T-helper 22 cell (primary cell): Measurements from ENCODE around the gene CACNG7.
A peak's percentile ranks its signal among the peaks of the same experiment; 100 is the strongest.

Experiments used
- DNase-seq: peaks from one replicate; pipeline ENCODE4 v3.0.0-alpha.2; 2020; ENCODE audit warnings: low read depth

The CACNG7 gene

GRCh38 chr19:53879140-53880081 lies 29.7 kb upstream of the CACNG7 start:
- DNase-seq, result peak; percentile 49

GRCh38 chr19:53880711-53881481 lies 28.2 kb upstream of the CACNG7 start:
- DNase-seq, result no peak

DNA sequence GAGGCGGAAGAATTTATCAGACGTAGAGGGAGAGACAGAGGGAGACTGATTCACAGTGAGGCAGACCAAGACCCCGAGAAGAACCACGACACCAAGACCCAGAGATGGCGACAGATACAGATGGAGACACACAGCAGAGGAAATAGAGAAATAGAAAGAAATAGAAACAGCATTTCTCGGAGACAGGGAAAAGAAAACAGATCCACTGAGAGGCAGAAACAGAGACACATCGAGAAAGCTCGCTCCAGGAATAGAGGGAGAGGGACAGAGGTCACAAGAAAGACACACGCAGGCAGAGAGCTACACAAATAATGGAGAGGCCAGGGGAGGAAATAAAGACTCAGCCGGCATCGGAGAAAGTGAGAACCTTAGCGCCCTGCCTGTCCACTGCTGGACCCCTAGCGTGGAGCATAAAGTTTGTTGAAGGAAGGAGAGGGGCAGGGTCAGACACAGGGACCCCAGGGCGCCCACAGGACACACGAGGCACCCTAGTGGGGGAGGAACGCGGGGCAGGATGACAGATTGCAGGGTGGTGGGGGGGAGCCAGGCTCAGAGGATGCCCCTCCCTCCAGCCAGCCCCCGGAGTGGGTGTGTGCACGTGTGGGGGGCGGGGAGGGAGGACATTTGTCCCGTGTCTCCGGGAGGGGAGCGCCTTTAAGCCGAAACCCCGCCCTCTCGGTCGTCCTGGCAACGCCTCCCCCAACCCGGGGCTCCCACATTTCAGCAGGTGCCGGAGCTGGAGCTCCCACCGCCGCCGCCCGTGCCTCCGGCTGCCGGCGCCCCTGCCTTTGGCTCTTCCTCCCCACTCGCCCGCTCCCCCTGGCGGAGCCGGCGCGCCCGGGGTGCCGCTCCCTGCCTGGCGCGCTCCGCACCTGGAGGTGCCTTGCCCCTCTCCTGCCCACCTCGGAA lies 27.3 kb upstream of the CACNG7 start, which contains the start of gene PRKCG:
TSS of gene PRKCG (plus strand) at position 716 of the 909 bp plus-strand sequence. CDS start 298 bp downstream, outside the sequence.
- DNase-seq, result peak; percentile 62

DNA sequence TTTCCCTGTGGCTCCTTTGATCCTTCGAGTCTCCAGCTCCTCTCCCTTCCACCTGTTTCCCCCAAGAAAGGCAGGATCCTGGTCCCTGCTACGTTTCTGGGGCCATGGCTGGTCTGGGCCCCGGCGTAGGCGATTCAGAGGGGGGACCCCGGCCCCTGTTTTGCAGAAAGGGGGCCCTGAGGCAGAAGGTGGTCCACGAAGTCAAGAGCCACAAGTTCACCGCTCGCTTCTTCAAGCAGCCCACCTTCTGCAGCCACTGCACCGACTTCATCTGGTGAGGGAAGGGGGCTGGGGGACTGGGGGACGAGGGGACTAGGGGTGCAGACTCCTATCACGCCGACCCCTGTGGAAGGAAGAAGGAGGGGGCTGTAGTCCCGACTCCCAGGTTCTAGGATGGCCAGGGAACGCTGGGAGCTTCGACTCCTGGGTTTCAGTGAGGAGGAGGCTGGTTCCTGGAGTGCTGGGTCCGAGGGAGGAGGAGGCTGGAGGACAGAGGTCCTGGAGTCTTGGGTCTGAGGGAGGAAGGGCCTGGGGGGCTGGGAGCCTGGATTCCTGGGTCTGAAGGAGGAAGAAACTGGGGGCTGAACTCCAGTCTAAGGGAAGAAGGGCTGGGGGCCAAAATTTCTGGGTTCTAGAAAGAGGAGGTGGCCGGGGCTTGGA lies 26.6 kb upstream of the CACNG7 start:
- DNase-seq, result no peak

GRCh38 chr19:53883231-53883661 lies 25.8 kb upstream of the CACNG7 start:
- DNase-seq, result no peak

GRCh38 chr19:53883741-53884140 lies 25.3 kb upstream of the CACNG7 start:
- DNase-seq, result no peak

DNA sequence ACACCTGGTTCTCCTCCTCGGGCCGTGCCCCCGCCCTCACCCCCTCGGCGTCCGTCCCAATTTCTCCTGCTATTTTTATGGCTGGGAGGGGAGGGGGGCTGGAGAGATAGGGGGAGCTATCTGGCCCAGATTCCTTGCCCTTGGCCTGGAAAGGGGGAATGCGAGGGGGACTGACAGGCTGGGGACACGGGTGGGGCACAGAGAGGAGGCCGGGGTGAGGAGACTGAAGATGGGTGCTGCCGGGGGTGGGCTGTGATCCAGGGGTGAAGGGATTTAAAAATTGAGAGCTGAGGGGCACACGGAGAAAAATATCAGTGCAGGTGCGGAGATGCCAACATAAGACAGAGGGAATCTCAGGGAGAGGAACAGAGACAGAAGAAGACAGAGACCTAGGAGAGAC lies 24.8 kb upstream of the CACNG7 start:
- no peak for DNase-seq

DNA sequence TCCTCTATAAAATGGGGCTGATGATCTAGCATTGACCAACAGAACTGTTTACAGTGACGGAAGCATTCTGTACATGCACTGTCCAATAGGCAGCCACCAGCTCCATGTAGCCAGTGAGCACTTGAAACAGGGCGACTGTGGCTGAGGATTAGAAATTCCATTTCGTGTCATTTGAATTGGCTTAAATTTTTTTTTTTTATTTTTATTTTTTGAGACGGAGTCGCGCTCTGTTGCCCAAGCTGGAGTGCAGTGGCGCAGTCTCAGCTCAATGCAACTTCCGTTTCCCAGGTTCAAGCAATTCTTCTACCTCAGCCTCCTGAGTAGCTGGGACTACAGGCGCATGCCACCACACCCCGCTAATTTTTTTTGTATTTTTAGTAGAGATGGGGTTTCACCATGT lies 24.0 kb upstream of the CACNG7 start:
- DNase-seq, result no peak

DNA sequence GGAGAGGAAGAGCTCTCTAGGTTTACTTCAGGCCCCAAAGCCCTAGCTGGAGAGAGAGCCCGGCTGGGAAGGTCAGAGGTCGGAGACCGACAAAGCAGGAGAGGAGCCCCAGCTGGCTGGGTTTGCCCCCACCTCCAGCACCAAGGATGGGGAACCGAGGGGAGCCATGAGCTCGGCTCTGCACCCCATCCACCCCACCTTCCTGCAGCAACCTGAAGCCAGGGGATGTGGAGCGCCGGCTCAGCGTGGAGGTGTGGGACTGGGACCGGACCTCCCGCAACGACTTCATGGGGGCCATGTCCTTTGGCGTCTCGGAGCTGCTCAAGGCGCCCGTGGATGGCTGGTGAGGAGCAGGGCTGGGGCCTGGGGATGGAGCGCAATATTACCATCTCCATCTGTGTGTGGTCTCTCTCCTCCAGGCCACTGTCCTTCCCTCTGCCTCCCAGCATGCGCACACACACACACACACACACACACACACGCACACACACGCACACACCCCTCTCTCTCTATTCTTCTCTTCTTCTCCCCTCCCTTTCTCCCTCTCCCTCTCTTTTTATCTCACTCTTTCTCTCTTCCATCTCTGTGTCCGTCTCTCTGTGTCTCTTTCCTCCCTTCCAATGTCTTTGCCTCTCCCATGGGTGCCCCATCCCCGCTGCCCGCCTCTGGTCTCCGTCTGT lies 16.6 kb upstream of the CACNG7 start:
- DNase-seq, result no peak

GRCh38 chr19:53892981-53893325 lies 16.1 kb upstream of the CACNG7 start:
- DNase-seq, result no peak

GRCh38 chr19:53894707-53895106 lies 14.4 kb upstream of the CACNG7 start:
- no peak for DNase-seq

DNA sequence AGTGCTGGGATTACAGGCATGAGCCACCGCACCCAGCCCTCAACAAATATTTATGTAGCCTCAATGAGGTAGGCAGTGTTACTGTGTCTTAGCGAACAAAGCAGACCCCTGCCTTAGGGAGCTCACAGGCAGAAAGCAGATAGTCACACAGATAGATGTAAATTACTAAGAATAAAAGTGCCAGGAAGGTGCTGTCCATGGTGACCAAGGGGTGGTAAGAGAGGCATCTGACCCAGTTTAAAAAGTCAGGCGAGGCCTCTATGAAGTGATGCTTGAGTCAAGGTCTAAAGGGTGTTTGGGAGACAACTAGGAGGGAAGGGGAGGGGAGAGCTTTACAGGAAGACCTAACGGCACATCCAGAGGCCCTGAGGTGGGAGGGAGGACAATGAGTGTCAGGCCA lies 12.4 kb upstream of the CACNG7 start:
- no peak for DNase-seq

- DNase-seq, result no peak
Measured at GRCh38 chr19:53897459-53897858, 11.6 kb upstream of the CACNG7 start.

DNA sequence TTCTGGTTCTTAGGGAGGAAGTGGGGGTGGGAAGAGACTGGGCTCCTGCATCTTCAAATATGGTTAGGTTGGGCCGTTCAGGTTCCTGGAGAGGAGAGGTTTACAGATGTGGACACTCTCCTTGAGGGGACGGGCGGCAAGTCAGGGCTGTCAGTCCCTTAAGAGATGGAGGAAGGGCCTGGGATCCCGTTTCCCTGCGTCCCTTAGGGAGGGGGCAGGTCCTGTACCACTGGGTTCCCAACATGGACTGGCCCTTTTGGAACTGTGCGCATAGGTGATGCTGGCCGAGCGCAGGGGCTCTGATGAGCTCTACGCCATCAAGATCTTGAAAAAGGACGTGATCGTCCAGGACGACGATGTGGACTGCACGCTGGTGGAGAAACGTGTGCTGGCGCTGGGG lies 10.9 kb upstream of the CACNG7 start:
- DNase-seq, result no peak

DNA sequence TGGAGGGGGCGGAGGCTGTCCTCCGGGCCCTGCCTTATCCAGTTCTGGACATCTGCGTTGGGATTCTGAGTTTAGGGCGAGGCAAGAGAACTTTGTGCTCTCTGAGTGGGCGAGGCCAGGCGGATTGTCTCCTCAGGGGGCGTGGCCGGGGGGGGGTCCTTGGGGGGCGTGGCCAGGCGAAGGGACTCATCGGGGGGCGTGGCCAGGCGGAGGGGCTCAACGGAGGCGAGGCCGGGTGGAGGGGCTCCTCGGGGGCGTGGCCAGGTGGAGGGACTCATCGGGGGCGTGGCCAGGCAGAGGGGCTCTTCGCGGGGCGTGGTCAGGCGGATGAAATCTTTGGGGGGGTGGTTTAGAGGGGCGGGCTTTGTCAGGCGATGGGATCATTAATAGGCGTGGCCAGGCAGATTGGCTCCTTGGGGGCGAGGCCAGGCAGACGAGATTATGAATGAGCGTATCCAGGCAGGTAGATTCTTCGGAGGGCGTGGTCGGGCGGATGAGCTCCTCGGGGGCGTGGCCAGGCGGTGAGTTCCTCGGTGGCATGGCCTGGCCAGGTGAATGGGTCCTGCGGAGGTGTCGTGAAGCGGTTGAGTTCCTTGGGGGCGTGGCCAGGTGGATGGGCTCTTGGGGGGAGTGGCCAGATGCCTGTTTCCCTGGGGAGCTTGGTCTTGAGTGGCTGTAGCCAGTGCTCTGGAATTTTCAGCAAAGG lies 10.3 kb upstream of the CACNG7 start:
- no peak for DNase-seq

- DNase-seq, result no peak
Measured at GRCh38 chr19:53900191-53900860, 8.8 kb upstream of the CACNG7 start.

- DNase-seq, result no peak
Measured at GRCh38 chr19:53903055-53903680, 5.9 kb upstream of the CACNG7 start.

DNA sequence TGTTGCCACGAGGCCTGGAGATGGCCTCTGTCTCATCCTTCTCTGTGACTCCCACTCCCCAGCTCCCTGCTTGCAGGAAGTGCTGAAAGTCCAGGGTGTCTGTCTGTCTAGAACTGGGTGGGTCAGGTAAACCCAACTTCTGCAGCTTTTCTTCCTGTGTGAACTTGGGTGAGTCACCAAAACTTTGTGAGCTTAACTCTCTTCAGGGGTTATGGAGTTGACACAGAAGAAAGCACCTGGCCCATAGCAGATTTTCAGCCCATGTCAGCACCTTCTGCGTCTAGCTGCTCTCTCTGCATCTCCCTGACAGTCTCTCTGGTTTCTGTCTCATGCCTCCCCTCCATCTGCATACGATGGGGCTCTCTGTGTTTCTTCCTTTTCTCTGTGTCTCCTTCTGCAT lies 4.2 kb upstream of the CACNG7 start:
- no peak for DNase-seq

DNA sequence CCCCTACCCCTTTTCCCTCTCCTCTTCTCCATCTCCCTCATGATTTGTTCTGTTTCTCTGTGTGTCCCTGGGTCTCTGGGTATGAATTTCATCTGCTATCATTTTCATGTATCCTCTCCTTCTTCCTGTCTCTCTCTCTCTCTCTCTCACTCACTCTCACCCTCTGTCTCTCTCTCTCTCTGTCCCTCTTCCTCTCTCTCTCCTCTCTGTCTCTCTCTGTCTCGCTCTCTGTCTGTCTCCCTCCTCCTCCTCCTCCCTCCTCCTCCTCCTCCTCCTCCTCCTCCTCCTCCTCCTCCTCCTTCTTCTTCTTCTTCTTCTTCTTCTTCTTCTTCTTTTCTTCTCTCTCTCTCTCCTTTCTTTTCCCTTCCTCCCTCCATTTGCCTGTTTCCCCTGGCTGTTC lies 3.3 kb upstream of the CACNG7 start:
- no peak for DNase-seq
